ENCODE data around the gene SELENOV.

Gene SELENOV

GRCh38 chr19:39557811-39558623 is 43.1 kb downstream of the SELENOV start:
- Histone ChIP-seq H3K9me3 (ENCODE audit: control insufficient read depth, insufficient read depth, low read length) (no peaks in the 10 kb centered on the region), H3K79me2 (ENCODE audit: control insufficient read depth, low read length) (no peaks in the 10 kb centered on the region), H3K4me1 (ENCODE audit: control insufficient read depth, low read length) (no peaks in the 10 kb centered on the region; the same call in 1 of the 2 replicates), H3F3A (ENCODE audit: control insufficient read depth, insufficient read depth) (no peaks in the 10 kb centered on the region), H3K4me3 (ENCODE audit: low read length) (no peak overlapping the region), H3K4me2 (ENCODE audit: low read length) (no peak overlapping the region), H4K20me1 (ENCODE audit: control insufficient read depth, insufficient read depth, low read depth, low read length) (no peaks in the 10 kb centered on the region), H3K27me3 (ENCODE audit: control insufficient read depth, low read length) (peaks cover 19% of the 10 kb centered on the region), H3K9me2 (replicated peaks; ENCODE audit: control insufficient read depth, low read length) (no peaks in the 10 kb centered on the region), H3K27ac (ENCODE audit: low read depth, low read length) (no peak overlapping the region), H3K36me3 (ENCODE audit: control insufficient read depth, low read length) (no peaks in the 10 kb centered on the region)
- TF ChIP-seq EZH2phosphoT487 (IDR thresholded peaks at IDR 0.05; ENCODE audit: borderline replicate concordance, low read length) (no peak), CTCF (IDR thresholded peaks at IDR 0.05; ENCODE audit: low read depth, low read length, poor library complexity, severe bottlenecking) (no peak)

GRCh38 chr19:39558624-39559117 is 43.7 kb downstream of the SELENOV start:
- H3K9me3 ChIP-seq (ENCODE audit: control insufficient read depth, insufficient read depth, low read length): no peaks in the 10 kb centered on the region
- no peak overlapping the region for H3K4me3 ChIP-seq (ENCODE audit: low read length)
- no peaks in the 10 kb centered on the region for H3K79me2 ChIP-seq (ENCODE audit: control insufficient read depth, low read length)
- H3K27ac ChIP-seq (ENCODE audit: low read depth, low read length): no peak overlapping the region
- H3F3A ChIP-seq (ENCODE audit: control insufficient read depth, insufficient read depth): no peaks in the 10 kb centered on the region
- H3K4me1 ChIP-seq (ENCODE audit: control insufficient read depth, low read length): no peaks in the 10 kb centered on the region
- H3K4me2 ChIP-seq (ENCODE audit: low read length): no peak overlapping the region
- no peaks in the 10 kb centered on the region for H3K36me3 ChIP-seq (ENCODE audit: control insufficient read depth, low read length)
- TF ChIP-seq CTCF (IDR thresholded peaks at IDR 0.05; ENCODE audit: low read depth, low read length, poor library complexity, severe bottlenecking) (no peak), EZH2phosphoT487 (IDR thresholded peaks at IDR 0.05; ENCODE audit: borderline replicate concordance, low read length) (no peak)
- H3K27me3 ChIP-seq (ENCODE audit: control insufficient read depth, low read length): peaks cover 13% of the 10 kb centered on the region
- H4K20me1 ChIP-seq (ENCODE audit: control insufficient read depth, insufficient read depth, low read depth, low read length): no peaks in the 10 kb centered on the region
- H3K9me2 ChIP-seq (replicated peaks; ENCODE audit: control insufficient read depth, low read length): no peaks in the 10 kb centered on the region

- H3K4me2 ChIP-seq (ENCODE audit: low read length): no peak overlapping the region
- peaks cover 11% of the 10 kb centered on the region for H3K27me3 ChIP-seq (ENCODE audit: control insufficient read depth, low read length)
- TF ChIP-seq CTCF (IDR thresholded peaks at IDR 0.05; ENCODE audit: low read depth, low read length, poor library complexity, severe bottlenecking): no peak
- TF ChIP-seq EZH2phosphoT487 (IDR thresholded peaks at IDR 0.05; ENCODE audit: borderline replicate concordance, low read length): no peak
- H3K9me2 ChIP-seq (replicated peaks; ENCODE audit: control insufficient read depth, low read length): no peaks in the 10 kb centered on the region
- no peak overlapping the region for H3K27ac ChIP-seq (ENCODE audit: low read depth, low read length)
- H3K79me2 ChIP-seq (ENCODE audit: control insufficient read depth, low read length): no peaks in the 10 kb centered on the region
- no peaks in the 10 kb centered on the region for H3K4me1 ChIP-seq (ENCODE audit: control insufficient read depth, low read length)
- H3K4me3 ChIP-seq (ENCODE audit: low read length): no peak overlapping the region
- H3F3A ChIP-seq (ENCODE audit: control insufficient read depth, insufficient read depth): no peaks in the 10 kb centered on the region
- H3K9me3 ChIP-seq (ENCODE audit: control insufficient read depth, insufficient read depth, low read length): no peaks in the 10 kb centered on the region
- H3K36me3 ChIP-seq (ENCODE audit: control insufficient read depth, low read length): no peaks in the 10 kb centered on the region
- H4K20me1 ChIP-seq (ENCODE audit: control insufficient read depth, insufficient read depth, low read depth, low read length): no peaks in the 10 kb centered on the region
Observed at GRCh38 chr19:39563408-39563807, 48.5 kb downstream of the SELENOV start.
